GM18505 (cell line): ENCODE data around the gene CX3CL1.

Experiments
- ATAC-seq: cut with Tn5 transposase; IDR thresholded peaks from one replicate; pipeline ENCODE4 v1.9.1; 2021; ENCODE audit not compliant: unreplicated experiment
- POLR2A ChIP-seq: IDR thresholded peaks from 4 replicates; pipeline ENCODE4 v1.6.1; 2011; ENCODE audit warnings: borderline replicate concordance; ENCODE audit not compliant: insufficient read depth, insufficient read length; ENCODE audit errors: extremely low read depth

Gene CX3CL1

GRCh38 chr16:57381791-57382534 lies 9.7 kb downstream of the CX3CL1 start:
- no peak for TF ChIP-seq POLR2A

DNA sequence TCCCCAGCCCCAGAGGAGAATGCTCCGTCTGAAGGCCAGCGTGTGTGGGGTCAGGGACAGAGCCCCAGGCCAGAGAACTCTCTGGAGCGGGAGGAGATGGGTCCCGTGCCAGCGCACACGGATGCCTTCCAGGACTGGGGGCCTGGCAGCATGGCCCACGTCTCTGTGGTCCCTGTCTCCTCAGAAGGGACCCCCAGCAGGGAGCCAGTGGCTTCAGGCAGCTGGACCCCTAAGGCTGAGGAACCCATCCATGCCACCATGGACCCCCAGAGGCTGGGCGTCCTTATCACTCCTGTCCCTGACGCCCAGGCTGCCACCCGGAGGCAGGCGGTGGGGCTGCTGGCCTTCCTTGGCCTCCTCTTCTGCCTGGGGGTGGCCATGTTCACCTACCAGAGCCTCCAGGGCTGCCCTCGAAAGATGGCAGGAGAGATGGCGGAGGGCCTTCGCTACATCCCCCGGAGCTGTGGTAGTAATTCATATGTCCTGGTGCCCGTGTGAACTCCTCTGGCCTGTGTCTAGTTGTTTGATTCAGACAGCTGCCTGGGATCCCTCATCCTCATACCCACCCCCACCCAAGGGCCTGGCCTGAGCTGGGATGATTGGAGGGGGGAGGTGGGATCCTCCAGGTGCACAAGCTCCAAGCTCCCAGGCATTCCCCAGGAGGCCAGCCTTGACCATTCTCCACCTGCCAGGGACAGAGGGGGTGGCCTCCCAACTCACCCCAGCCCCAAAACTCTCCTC lies 10.4 kb downstream of the CX3CL1 start:
- ATAC-seq = no peak
- TF ChIP-seq POLR2A = no peak

More at GRCh38 chr16:57381791-57382534, 9.7 kb downstream of the CX3CL1 start:
- ATAC-seq = no peak

GRCh38 chr16:57383276-57384247 lies 11.3 kb downstream of the CX3CL1 start:
- ATAC-seq = no peak
- no peak for TF ChIP-seq POLR2A

DNA sequence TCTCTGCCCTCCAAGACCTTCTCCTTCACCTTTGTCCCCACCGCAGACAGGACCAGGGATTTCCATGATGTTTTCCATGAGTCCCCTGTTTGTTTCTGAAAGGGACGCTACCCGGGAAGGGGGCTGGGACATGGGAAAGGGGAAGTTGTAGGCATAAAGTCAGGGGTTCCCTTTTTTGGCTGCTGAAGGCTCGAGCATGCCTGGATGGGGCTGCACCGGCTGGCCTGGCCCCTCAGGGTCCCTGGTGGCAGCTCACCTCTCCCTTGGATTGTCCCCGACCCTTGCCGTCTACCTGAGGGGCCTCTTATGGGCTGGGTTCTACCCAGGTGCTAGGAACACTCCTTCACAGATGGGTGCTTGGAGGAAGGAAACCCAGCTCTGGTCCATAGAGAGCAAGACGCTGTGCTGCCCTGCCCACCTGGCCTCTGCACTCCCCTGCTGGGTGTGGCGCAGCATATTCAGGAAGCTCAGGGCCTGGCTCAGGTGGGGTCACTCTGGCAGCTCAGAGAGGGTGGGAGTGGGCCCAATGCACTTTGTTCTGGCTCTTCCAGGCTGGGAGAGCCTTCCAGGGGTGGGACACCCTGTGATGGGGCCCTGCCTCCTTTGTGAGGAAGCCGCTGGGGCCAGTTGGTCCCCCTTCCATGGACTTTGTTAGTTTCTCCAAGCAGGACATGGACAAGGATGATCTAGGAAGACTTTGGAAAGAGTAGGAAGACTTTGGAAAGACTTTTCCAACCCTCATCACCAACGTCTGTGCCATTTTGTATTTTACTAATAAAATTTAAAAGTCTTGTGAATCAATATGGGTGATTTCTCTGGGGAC lies 12.2 kb downstream of the CX3CL1 start:
- no peak for TF ChIP-seq POLR2A
- no peak for ATAC-seq

DNA sequence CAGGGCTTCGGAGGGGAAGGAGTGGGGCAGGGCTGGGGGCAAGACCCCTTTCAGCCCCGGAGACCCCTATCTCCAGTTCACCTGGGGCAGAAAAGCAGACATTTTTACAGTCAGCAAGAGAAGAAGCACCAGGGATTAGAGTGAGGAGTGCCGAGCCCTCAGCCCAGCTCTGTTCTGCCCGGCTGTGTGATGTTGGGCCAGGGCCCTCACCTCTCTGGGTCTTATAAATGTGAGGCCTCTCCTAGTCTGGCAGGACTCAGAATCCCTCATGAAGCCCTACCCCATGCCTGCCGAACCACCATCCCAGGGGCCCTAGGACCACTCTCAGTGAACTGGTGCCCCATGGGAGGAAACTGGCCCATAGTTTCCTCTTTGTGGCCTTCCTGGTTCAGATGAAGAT lies 12.8 kb downstream of the CX3CL1 start:
- no peak for ATAC-seq

DNA sequence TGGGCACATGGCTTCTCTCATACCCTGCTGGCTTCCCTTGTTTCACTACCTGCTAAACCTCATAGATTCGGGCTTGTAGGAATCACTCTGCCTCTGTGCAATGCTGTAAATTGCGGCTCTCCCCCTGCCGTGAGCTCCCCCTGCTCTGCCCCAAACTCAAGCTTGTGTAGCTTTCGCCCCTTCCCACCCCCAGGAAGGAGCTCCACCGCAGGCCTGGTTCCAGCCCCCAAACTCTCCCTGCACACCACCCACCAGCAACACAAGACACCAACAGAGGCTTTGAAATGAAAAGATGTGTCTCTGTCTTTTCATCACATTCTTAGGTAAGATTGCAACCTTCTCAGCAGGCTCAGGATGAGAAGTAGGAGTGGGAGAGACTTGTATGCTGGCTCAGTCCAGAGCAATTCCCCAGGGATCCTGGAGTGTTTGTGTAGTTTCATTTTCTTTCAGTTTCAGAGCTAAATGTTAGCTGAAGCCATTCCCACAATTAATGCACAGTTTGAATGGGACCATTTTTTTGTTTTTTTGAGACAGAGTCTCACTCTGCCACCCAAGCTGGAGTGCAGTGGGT lies 14.2 kb downstream of the CX3CL1 start:
- ATAC-seq = no peak
- TF ChIP-seq POLR2A = no peak

More for the DNA sequence above, 12.8 kb downstream of the CX3CL1 start:
- no peak for TF ChIP-seq POLR2A

DNA sequence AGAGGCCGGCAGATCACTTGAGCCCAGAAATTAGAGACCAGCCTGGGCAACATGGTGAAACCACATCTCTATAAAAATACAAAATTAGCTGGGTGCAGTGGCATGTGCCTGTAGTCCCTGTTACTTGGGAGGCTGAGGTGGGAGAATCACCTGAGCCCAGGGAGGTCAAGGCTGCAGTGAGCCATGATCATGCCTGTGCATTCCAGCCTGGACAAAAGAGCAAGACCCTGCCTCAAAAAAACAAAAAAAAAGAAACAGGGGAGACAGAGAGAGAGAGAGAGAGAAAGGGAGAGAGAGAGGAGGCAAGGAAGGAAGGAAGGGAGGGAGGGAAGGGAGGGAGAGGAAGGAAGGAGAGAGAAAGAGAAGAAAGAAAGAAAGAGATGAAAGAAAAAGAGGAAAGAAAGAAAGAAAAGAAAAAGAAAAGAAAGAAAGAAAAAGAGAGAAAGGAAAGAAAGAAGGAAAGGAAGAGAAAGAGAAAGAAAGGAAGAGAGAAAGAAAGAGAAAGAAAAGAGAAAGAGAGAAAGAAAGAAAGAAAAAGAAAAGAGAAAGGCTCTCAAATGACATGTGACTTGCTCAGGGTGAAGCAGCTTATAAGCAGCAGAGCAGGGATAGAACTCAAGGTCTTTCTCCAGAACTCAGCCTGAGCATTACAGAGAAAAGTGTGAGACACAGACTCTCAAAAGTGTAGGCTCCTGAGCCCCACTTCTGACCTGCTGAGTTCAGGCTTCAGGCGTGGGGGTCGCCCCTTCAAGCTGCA lies 15.5 kb downstream of the CX3CL1 start:
- TF ChIP-seq POLR2A = no peak
- ATAC-seq = no peak

GRCh38 chr16:57388359-57389086 lies 16.2 kb downstream of the CX3CL1 start:
- ATAC-seq = no peak
- TF ChIP-seq POLR2A = no peak

- ATAC-seq = no peak
- no peak for TF ChIP-seq POLR2A
Measured at GRCh38 chr16:57389087-57389468, 16.8 kb downstream of the CX3CL1 start.

DNA sequence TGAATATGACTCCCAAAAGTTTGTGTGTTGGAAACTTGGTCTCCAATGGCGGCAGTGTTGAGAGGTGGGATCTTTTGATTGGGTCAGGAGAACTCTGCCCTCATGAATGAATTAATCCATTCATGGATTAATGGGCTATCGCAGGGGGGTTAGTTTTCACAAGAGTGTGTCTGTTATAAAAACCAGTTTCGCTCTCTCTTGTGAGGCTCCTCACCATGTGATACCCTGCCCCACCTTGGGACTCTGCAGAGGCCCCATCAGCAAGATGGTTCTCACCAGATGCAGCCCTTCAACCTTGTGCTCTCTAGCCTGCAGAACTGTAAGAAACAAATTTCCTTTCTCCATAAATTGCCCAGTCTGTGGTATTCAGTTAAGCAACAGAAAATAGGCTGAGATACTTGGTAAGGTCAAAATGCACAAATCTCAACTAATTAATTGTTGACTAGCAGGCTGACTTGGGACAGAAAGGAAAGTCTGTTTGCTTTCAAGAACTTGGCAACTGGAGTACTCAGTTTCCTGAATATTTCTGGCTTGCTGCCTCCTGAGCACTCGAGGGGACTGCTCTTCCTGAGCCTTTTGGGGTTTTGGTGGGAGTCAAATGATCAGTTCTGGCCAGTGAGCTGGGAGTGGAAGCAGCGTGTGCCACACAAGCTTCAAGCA lies 18.5 kb downstream of the CX3CL1 start:
- TF ChIP-seq POLR2A = no peak
- no peak for ATAC-seq

DNA sequence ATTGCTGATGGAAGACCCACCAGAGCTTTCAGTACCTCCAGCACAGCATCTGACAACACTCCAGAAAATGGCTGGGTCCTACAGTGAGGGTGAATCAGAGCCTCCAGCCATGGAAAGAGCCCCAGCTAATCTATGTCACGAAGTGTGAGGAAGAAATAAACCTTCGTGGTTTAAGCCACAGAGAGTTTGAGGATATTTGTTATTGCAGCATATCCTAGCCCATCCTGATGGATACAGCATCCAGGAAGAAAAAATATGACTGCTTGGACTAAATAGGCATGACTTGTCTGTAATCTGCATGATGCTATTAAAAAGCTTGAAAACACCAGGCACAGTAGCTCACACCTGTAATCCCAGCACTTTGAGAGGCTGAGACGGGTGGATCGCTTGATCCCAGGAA lies 19.0 kb downstream of the CX3CL1 start:
- TF ChIP-seq POLR2A = no peak

DNA sequence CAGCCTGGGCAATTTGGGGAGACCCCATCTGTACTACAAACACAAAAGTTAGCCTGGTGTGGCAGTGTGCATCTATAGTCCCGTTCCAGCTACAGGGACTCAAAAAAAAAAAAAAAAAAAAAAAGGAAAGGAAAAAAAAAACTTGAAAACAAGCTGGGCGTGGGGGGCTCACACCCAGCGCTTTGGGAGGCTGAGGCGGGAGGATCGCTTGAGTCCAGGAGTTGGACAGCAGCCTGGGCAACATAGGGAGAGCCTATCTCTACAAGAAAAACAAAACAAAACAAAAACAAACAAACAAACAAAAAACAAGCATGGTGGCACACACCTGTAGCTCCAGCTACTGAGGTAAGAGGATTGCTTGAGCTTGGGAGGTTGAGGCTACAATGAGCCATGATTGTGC lies 19.4 kb downstream of the CX3CL1 start:
- TF ChIP-seq POLR2A = no peak

More for the DNA sequence above, 19.0 kb downstream of the CX3CL1 start:
- no peak for ATAC-seq

More for the DNA sequence above, 19.4 kb downstream of the CX3CL1 start:
- no peak for ATAC-seq
